A673 (cell line): ENCODE data around the gene CEMIP. TPM values are rescaled to one million over a fixed set of nuclear protein-coding genes. Genes with fewer than 3 reads are reported as not detected.

Experiments
- BruUV-seq: library from RNA; stranded (reverse); fragments of 400-500 nt; replicated peaks from 2 replicates; lab custom pipeline; 2021; lab: Mats Ljungman, UMichigan
- CTCF ChIA-PET: fragments of 300-600 bp; sonication (Branson Sonifier 250); formaldehyde crosslinking; loops from one replicate; lab custom pipeline; 2022; ENCODE audit warnings: antibody characterized with exemption; lab: Charles Lee
- POLR2A ChIA-PET: fragments of 300-600 bp; sonication (Branson Sonifier 250); formaldehyde crosslinking; loops from one replicate; lab custom pipeline; 2022; ENCODE audit warnings: antibody characterized with exemption; ENCODE audit not compliant: low non-redundant PET; lab: Charles Lee
- DNase-seq: peaks from one replicate; pipeline ENCODE4 v3.0.0-alpha.2; 2015; ENCODE audit warnings: low spot score
- H3K27ac ChIP-seq: fragments of 200-600 bp; sonication (generic); 2 replicates; pipeline ENCODE4 v1.5.1; 2016; ENCODE audit warnings: mixed run types, low read depth, mild to moderate bottlenecking, mixed read lengths, antibody characterized with exemption, low read length; ENCODE audit not compliant: poor library complexity, severe bottlenecking
- H3K27me3 ChIP-seq: fragments of 200-600 bp; sonication (generic); replicated peaks from 2 replicates; pipeline ENCODE4 v1.6.1; 2017; ENCODE audit warnings: mixed run types, low read depth, mild to moderate bottlenecking, mixed read lengths, antibody characterized with exemption, low read length; ENCODE audit not compliant: insufficient read depth, poor library complexity
- H3K36me3 ChIP-seq: fragments of 200-600 bp; sonication (generic); 2 replicates; pipeline ENCODE4 v1.6.1; 2016; ENCODE audit warnings: mixed run types, mild to moderate bottlenecking, mixed read lengths, antibody characterized with exemption, low read length; ENCODE audit not compliant: insufficient read depth, poor library complexity, severe bottlenecking
- H3K4me1 ChIP-seq: fragments of 200-600 bp; sonication (generic); 2 replicates; pipeline ENCODE4 v1.6.1; 2017; ENCODE audit warnings: mixed run types, mild to moderate bottlenecking, mixed read lengths, antibody characterized with exemption, low read length; ENCODE audit not compliant: insufficient read depth, poor library complexity, severe bottlenecking
- H3K4me3 ChIP-seq: fragments of 200-600 bp; sonication (generic); 2 replicates; pipeline ENCODE4 v1.5.1; 2016; ENCODE audit warnings: low read depth, mixed run types, mild to moderate bottlenecking, mixed read lengths, low read length; ENCODE audit not compliant: poor library complexity, severe bottlenecking
- H3K9me3 ChIP-seq: fragments of 200-600 bp; sonication (generic); 2 replicates; pipeline ENCODE4 v1.6.1; 2016; ENCODE audit warnings: mixed run types, low read depth, mild to moderate bottlenecking, mixed read lengths, antibody characterized with exemption, low read length; ENCODE audit not compliant: poor library complexity, severe bottlenecking
- CTCF ChIP-seq: fragments of 300-800, 200-600 bp; sonication (generic); conservative IDR thresholded peaks from 2 replicates; pipeline ENCODE4 v1.5.1; 2017; ENCODE audit warnings: low read depth, mild to moderate bottlenecking, antibody characterized with exemption, low read length, moderate library complexity, mixed read lengths
- EZH2 ChIP-seq: fragments of 200-600 bp; sonication (generic); IDR thresholded peaks from 2 replicates; pipeline ENCODE4 v1.6.1; 2017; ENCODE audit warnings: borderline replicate concordance, low read depth, mild to moderate bottlenecking, mixed read lengths, antibody characterized with exemption, low read length; ENCODE audit not compliant: poor library complexity, severe bottlenecking
- intact Hi-C: fragments of 100-400 bp; cut with micrococcal nuclease; formaldehyde crosslinking; loops from one replicate; pipeline ENCODE4 v1.10.0; 2022; ENCODE audit not compliant: unreplicated experiment
- total RNA-seq: library from RNA; stranded (reverse); gene quantifications from 2 replicates; pipeline ENCODE4 v1.2.3, GENCODE V29; 2021

CEMIP gene
- total RNA-seq, 1 experiment from 2014 or later: not detected

- POLR2A ChIA-PET: no interaction called here
Measured at GRCh38 chr15:80971143-80971542, 192.0 kb downstream of the CEMIP start.

GRCh38 chr15:80972276-80972675 lies 193.1 kb downstream of the CEMIP start:
- Histone ChIP-seq H3K27ac (no peak overlapping the region), H3K4me3 (no peak overlapping the region), H3K36me3 (peaks cover 4% of the 10 kb centered on the region), H3K4me1 (peaks cover 3% of the 10 kb centered on the region), H3K9me3 (no peaks in the 10 kb centered on the region), H3K27me3 (no peaks in the 10 kb centered on the region)
- TF ChIP-seq CTCF (no peak), EZH2 (no peak)
- POLR2A ChIA-PET: no interaction called here
- intact Hi-C loops: loop anchor here (5.0 kb wide), 2 partner anchors 405 to 515 kb away; no protein-coding TSS in a partner anchor
- no peak for DNase-seq
- CTCF ChIA-PET: no interaction called here
- BruUV-seq: no TSS peak

More at GRCh38 chr15:80971143-80971542, 192.0 kb downstream of the CEMIP start:
- peaks cover 4% of the 10 kb centered on the region for H3K36me3 ChIP-seq
- intact Hi-C loops: loop anchor here (5.0 kb wide), 2 partner anchors 404 to 514 kb away; no protein-coding TSS in a partner anchor
- DNase-seq: no peak
- H3K27ac ChIP-seq: no peak overlapping the region
- no peaks in the 10 kb centered on the region for H3K9me3 ChIP-seq
- no peak overlapping the region for H3K4me3 ChIP-seq
- CTCF ChIA-PET: no interaction called here
- peaks cover 3% of the 10 kb centered on the region for H3K4me1 ChIP-seq
- TF ChIP-seq EZH2: no peak
- no peak for TF ChIP-seq CTCF
- H3K27me3 ChIP-seq: no peaks in the 10 kb centered on the region
- BruUV-seq: no TSS peak

- no peaks in the 10 kb centered on the region for H3K27me3 ChIP-seq
- DNase-seq: no peak
- TF ChIP-seq CTCF: no peak
- no peak for TF ChIP-seq EZH2
- intact Hi-C loops: loop anchor here (5.0 kb wide), 2 partner anchors 408 to 518 kb away; no protein-coding TSS in a partner anchor
- no TSS peak for BruUV-seq
- H3K9me3 ChIP-seq: no peaks in the 10 kb centered on the region
- no peak overlapping the region for H3K27ac ChIP-seq
- H3K4me1 ChIP-seq: peaks cover 10% of the 10 kb centered on the region
- H3K4me3 ChIP-seq: no peak overlapping the region
- ChIA-PET POLR2A (interaction anchor here (0.6 kb wide), 2 partner anchors 212 to 241 kb away, joined by 3 to 5 read pairs; no protein-coding TSS in a partner anchor), CTCF (interaction anchor here (0.7 kb wide), 1 partner anchor 269 kb away, joined by 6 read pairs; no protein-coding TSS in a partner anchor)
- peaks cover 16% of the 10 kb centered on the region for H3K36me3 ChIP-seq
Measured at GRCh38 chr15:80974914-80975313, 195.7 kb downstream of the CEMIP start.
